Measurements from ENCODE around the gene IMP3.
"Not testable (repeated sequence)": the region's sequence is repeated elsewhere in the genome, so short reads cannot be mapped to it uniquely, and the experiment has no call there.

GRCh38 chr15:75633922-75634321 lies 6.1 kb downstream of the IMP3 start:
- TF ChIP-seq POLR2A (IDR thresholded peaks at IDR 0.05; ENCODE audit: low read depth, low read length); POLR2AphosphoS5 (IDR thresholded peaks at IDR 0.05; ENCODE audit: insufficient read depth, low read depth, low read length); FOS (IDR thresholded peaks at IDR 0.05; ENCODE audit: borderline replicate concordance, insufficient read depth, low read length); GATA2 (IDR thresholded peaks at IDR 0.05; ENCODE audit: insufficient read depth, insufficient read length, low read depth, low read length); MAX (IDR thresholded peaks at IDR 0.05; ENCODE audit: insufficient read depth, insufficient read length); EZH2 (IDR thresholded peaks at IDR 0.05; ENCODE audit: borderline replicate concordance, low read depth, low read length, severe bottlenecking); MYC (IDR thresholded peaks at IDR 0.05; ENCODE audit: low read depth, low read length): not testable (repeated sequence)
- TF ChIP-seq, protein P1, sequence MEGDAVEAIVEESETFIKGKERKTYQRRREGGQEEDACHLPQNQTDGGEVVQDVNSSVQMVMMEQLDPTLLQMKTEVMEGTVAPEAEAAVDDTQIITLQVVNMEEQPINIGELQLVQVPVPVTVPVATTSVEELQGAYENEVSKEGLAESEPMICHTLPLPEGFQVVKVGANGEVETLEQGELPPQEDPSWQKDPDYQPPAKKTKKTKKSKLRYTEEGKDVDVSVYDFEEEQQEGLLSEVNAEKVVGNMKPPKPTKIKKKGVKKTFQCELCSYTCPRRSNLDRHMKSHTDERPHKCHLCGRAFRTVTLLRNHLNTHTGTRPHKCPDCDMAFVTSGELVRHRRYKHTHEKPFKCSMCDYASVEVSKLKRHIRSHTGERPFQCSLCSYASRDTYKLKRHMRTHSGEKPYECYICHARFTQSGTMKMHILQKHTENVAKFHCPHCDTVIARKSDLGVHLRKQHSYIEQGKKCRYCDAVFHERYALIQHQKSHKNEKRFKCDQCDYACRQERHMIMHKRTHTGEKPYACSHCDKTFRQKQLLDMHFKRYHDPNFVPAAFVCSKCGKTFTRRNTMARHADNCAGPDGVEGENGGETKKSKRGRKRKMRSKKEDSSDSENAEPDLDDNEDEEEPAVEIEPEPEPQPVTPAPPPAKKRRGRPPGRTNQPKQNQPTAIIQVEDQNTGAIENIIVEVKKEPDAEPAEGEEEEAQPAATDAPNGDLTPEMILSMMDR (IDR thresholded peaks at IDR 0.05; ENCODE audit: extremely low read depth in 1 of 2, insufficient read depth in 1 of 2, low read depth in 1 of 2, low read length in 2 of 2) = not testable (repeated sequence)

Data from endothelial cell of umbilical vein (primary cell).